IMR-90 (cell line): ENCODE results near the gene GIPR. TPM values are rescaled to one million over a fixed set of nuclear protein-coding genes. Genes with fewer than 3 reads are reported as not detected.

Source experiments
- ATAC-seq: fragments of 200-7000 bp; cut with Tn5 transposase; 2 replicates; pipeline ENCODE4 v1.9.1; 2020; ENCODE audit warnings: low read depth, mild to moderate bottlenecking, moderate library complexity
- BruUV-seq: library from RNA; stranded (reverse); fragments of 400-500 nt; replicated peaks from 2 replicates; lab custom pipeline; 2021; lab: Mats Ljungman, UMichigan
- CTCF ChIA-PET: fragments of 300-600 bp; formaldehyde crosslinking; extraction: SDS; loops from one replicate; lab custom pipeline; 2021; ENCODE audit warnings: antibody characterized with exemption; lab: Yijun Ruan, JAX
- POLR2A ChIA-PET: fragments of 300-600 bp; sonication (Branson Sonifier 250); formaldehyde crosslinking; loops from one replicate; lab custom pipeline; 2022; ENCODE audit warnings: antibody characterized with exemption; ENCODE audit not compliant: unreplicated experiment; lab: Charles Lee
- DNase-seq: peaks from one replicate; pipeline ENCODE4 v3.0.0; 2013
- H2AFZ ChIP-seq: replicated peaks from 2 replicates; pipeline ENCODE3; 2013; ENCODE audit warnings: low read length, mild to moderate bottlenecking; ENCODE audit not compliant: poor library complexity
- H2AK5ac ChIP-seq: 2 replicates; pipeline ENCODE4 v1.6.1; 2013; ENCODE audit warnings: low read depth, low read length, inconsistent platforms
- H2AK9ac ChIP-seq: replicated peaks from 2 replicates; pipeline ENCODE3; 2013; ENCODE audit warnings: mild to moderate bottlenecking, low read depth, low read length, moderate library complexity; ENCODE audit not compliant: poor library complexity
- H2BK120ac ChIP-seq: 2 replicates; pipeline ENCODE4 v1.6.1; 2013; ENCODE audit warnings: low read depth, low read length, inconsistent platforms
- H2BK15ac ChIP-seq: 3 replicates; pipeline ENCODE4 v1.6.1; 2013; ENCODE audit warnings: low read depth, low read length, inconsistent platforms
- H2BK20ac ChIP-seq: 2 replicates; pipeline ENCODE4 v1.6.1; 2013; ENCODE audit warnings: low read depth, mild to moderate bottlenecking, inconsistent platforms, low read length, moderate library complexity
- H2BK5ac ChIP-seq: 2 replicates; pipeline ENCODE4 v1.6.1; 2013; ENCODE audit warnings: mild to moderate bottlenecking, low read depth, low read length, inconsistent platforms; ENCODE audit not compliant: poor library complexity, severe bottlenecking
- H3K14ac ChIP-seq: replicated peaks from 2 replicates; pipeline ENCODE4 v1.6.1; 2013; ENCODE audit warnings: low read depth, low read length, inconsistent platforms
- H3K18ac ChIP-seq: 2 replicates; pipeline ENCODE4 v1.6.1; 2013; ENCODE audit warnings: low read depth, low read length, control low read depth
- H3K23ac ChIP-seq: 2 replicates; pipeline ENCODE4 v1.6.1; 2013; ENCODE audit warnings: low read depth, low read length, inconsistent platforms
- H3K27ac ChIP-seq: 2 replicates; pipeline ENCODE4 v1.5.1; 2013; ENCODE audit warnings: mild to moderate bottlenecking, control low read depth, low read length; ENCODE audit not compliant: insufficient read depth
- H3K27me3 ChIP-seq: 2 replicates; pipeline ENCODE4 v1.6.1; 2013; ENCODE audit warnings: low read length; ENCODE audit not compliant: control insufficient read depth, insufficient read depth
- H3K36me3 ChIP-seq: 2 replicates; pipeline ENCODE4 v1.6.1; 2013; ENCODE audit warnings: low read length, mixed read lengths; ENCODE audit not compliant: control insufficient read depth, insufficient read depth
- H3K4ac ChIP-seq: 2 replicates; pipeline ENCODE4 v1.6.1; 2013; ENCODE audit warnings: low read depth, low read length, inconsistent platforms
- H3K4me1 ChIP-seq: 2 replicates; pipeline ENCODE4 v1.6.1; 2013; ENCODE audit warnings: low read length, mixed read lengths; ENCODE audit not compliant: control insufficient read depth, insufficient read depth
- H3K4me2 ChIP-seq: 2 replicates; pipeline ENCODE4 v1.6.1; 2013; ENCODE audit warnings: low read depth, mild to moderate bottlenecking, control low read depth, low read length, moderate library complexity
- H3K4me3 ChIP-seq: 2 replicates; pipeline ENCODE4 v1.5.1; 2013; ENCODE audit warnings: low read depth, mild to moderate bottlenecking, control low read depth, low read length, moderate library complexity; ENCODE audit not compliant: insufficient read depth
- H3K56ac ChIP-seq: 2 replicates; pipeline ENCODE4 v1.6.1; 2013; ENCODE audit warnings: low read length, inconsistent platforms; ENCODE audit not compliant: insufficient read depth; ENCODE audit errors: extremely low read depth
- H3K79me1 ChIP-seq, 2 experiments: 2 replicates each; pipeline ENCODE4 v1.6.1; 2013; ENCODE audit warnings: low read length in 2 of 2, inconsistent platforms in 1 of 2, low read depth in 1 of 2
- H3K9ac ChIP-seq: 2 replicates; pipeline ENCODE4 v1.6.1; 2013; ENCODE audit warnings: low read depth, low read length, control low read depth
- H3K9me1 ChIP-seq: 2 replicates; pipeline ENCODE4 v1.6.1; 2013; ENCODE audit warnings: low read length, inconsistent platforms; ENCODE audit not compliant: insufficient read depth
- H3K9me3 ChIP-seq: 2 replicates; pipeline ENCODE4 v1.6.1; 2013; ENCODE audit warnings: low read length; ENCODE audit not compliant: control insufficient read depth, insufficient read depth
- H4K20me1 ChIP-seq: 2 replicates; pipeline ENCODE4 v1.6.1; 2013; ENCODE audit warnings: low read length, inconsistent platforms; ENCODE audit not compliant: insufficient read depth
- H4K5ac ChIP-seq: 2 replicates; pipeline ENCODE4 v1.6.1; 2013; ENCODE audit warnings: mild to moderate bottlenecking, low read depth, low read length, control low read depth
- H4K8ac ChIP-seq, 2 experiments: 2 replicates each; pipeline ENCODE4 v1.6.1; 2013; ENCODE audit warnings: low read depth in 2 of 2, low read length in 2 of 2, control low read depth in 1 of 2, inconsistent platforms in 1 of 2
- H4K91ac ChIP-seq: 2 replicates; pipeline ENCODE4 v1.6.1; 2013; ENCODE audit warnings: low read depth, low read length, inconsistent platforms; ENCODE audit not compliant: insufficient read depth
- BHLHE40 ChIP-seq: fragments of 150-350 bp; IDR thresholded peaks from 2 replicates; pipeline ENCODE4 v1.6.1; 2016; ENCODE audit warnings: mild to moderate bottlenecking, low read depth, low read length
- CHD1 ChIP-seq: IDR thresholded peaks from 2 replicates; pipeline ENCODE4 v1.6.1; 2012; ENCODE audit warnings: low read depth, low read length, improper control_type of control experiment
- FOS ChIP-seq: fragments of 150-350 bp; IDR thresholded peaks from 2 replicates; pipeline ENCODE4 v1.6.1; 2016; ENCODE audit warnings: low read depth, low read length
- MAFK ChIP-seq: IDR thresholded peaks from 2 replicates; pipeline ENCODE4 v1.6.1; 2012; ENCODE audit warnings: low read depth, low read length, improper control_type of control experiment
- MXI1 ChIP-seq: IDR thresholded peaks from 2 replicates; pipeline ENCODE4 v1.6.1; 2012; ENCODE audit warnings: low read depth, mild to moderate bottlenecking, low read length, moderate library complexity, borderline replicate concordance
- NFE2L2 ChIP-seq: fragments of 150-350 bp; IDR thresholded peaks from 2 replicates; pipeline ENCODE4 v1.6.1; 2016; ENCODE audit warnings: low read depth, mild to moderate bottlenecking, low read length
- POLR2A ChIP-seq: IDR thresholded peaks from 2 replicates; pipeline ENCODE4 v1.6.1; 2012; ENCODE audit warnings: mild to moderate bottlenecking, low read depth, low read length
- RCOR1 ChIP-seq: IDR thresholded peaks from 2 replicates; pipeline ENCODE4 v1.6.1; 2012; ENCODE audit warnings: mild to moderate bottlenecking, low read length, improper control_type of control experiment; ENCODE audit not compliant: insufficient replicate concordance
- RFX5 ChIP-seq: IDR thresholded peaks from 2 replicates; pipeline ENCODE4 v1.8.0; 2012; ENCODE audit warnings: low read depth, mild to moderate bottlenecking, low read length, moderate library complexity
- USF2 ChIP-seq: fragments of 150-350 bp; IDR thresholded peaks from 2 replicates; pipeline ENCODE4 v1.6.1; 2017; ENCODE audit warnings: mild to moderate bottlenecking, antibody characterized with exemption, low read length, low read depth
- WGBS, 2 experiments: methylation state at CpG; one replicate each; pipeline versions ENCODE4 v1.1.5 to v1.1.7; 2013; ENCODE audit warnings: missing lambda C conversion rate in 2 of 2; ENCODE audit not compliant: insufficient read length in 1 of 2; ENCODE audit errors: extremely low coverage in 2 of 2; 5-methylcytosine and 5-hydroxymethylcytosine counted together
- dilution Hi-C: fragments of 300-500 bp; cut with HindIII; formaldehyde crosslinking; loops from one replicate; pipeline ENCODE4 v1.14.3; 2018; ENCODE audit warnings: low sequenced_read_pairs; ENCODE audit not compliant: unreplicated experiment
- in situ Hi-C: fragments of 300-500 bp; cut with MboI; formaldehyde crosslinking; loops from 3 replicates; pipeline ENCODE4 v1.14.3; 2019; ENCODE audit warnings: low sequenced_read_pairs, inconsistent platforms, mixed read lengths
- intact Hi-C: fragments of 100-400 bp; cut with micrococcal nuclease; formaldehyde crosslinking; loops from 2 replicates; pipeline ENCODE4 v1.10.0; 2022
- polyA plus RNA-seq, 3 experiments: library from polyadenylated mRNA; depleted of rRNA; stranded (reverse); fragments of >200 nt; gene quantifications; 2 replicates each; pipeline ENCODE4 v1.2.3, GENCODE V29; 2012; ENCODE audit warnings: low replicate concordance in 1 of 3
- total RNA-seq: library from RNA; depleted of rRNA; stranded (reverse); fragments of >200 nt; gene quantifications from 2 replicates; pipeline ENCODE4 v1.2.3, GENCODE V29; 2012
- TF ChIP-seq, protein P1 (sequence below): conservative IDR thresholded peaks from 2 replicates; pipeline ENCODE4 v1.5.1; 2012; ENCODE audit warnings: mild to moderate bottlenecking, low read depth, low read length, improper control_type of control experiment
- TF ChIP-seq, protein P2 (sequence below): fragments of 150-350 bp; IDR thresholded peaks from 2 replicates; pipeline ENCODE4 v1.6.1; 2016; ENCODE audit warnings: low read depth, mild to moderate bottlenecking, low read length, moderate library complexity, borderline replicate concordance

Gene GIPR
- total and polyA plus RNA-seq, 2 of the 4 experiments (the other 2 are of a cell fraction): 0.18 to 1.2 TPM

- peak within 1 kb of the TSS; percentile 80 for H4K5ac ChIP-seq
- H2AK9ac ChIP-seq: peak within 1 kb of the TSS; percentile 95
- no peaks in the 10 kb centered on the region for H3K27me3 ChIP-seq
- no peak within 1 kb of the TSS for H2BK20ac ChIP-seq
- H3K36me3 ChIP-seq: no peaks in the 10 kb centered on the region
- peak within 1 kb of the TSS; percentile 31; the same call in 1 of the 2 replicates for H2BK120ac ChIP-seq
- BruUV-seq: no TSS peak
- POLR2A ChIA-PET: interaction anchor here (0.6 to 1.3 kb wide), 3 partner anchors 13 to 617 kb away, joined by 5 to 20 read pairs (median 5); no protein-coding TSS in a partner anchor
- H2AK5ac ChIP-seq: peak within 1 kb of the TSS; percentile 96
- peak within 1 kb of the TSS; percentile 86 for H2AFZ ChIP-seq
- peak within 1 kb of the TSS; percentile 92 for H3K9ac ChIP-seq
- DNase-seq (peak; percentile 98), ATAC-seq (peak; percentile 99)
- in situ Hi-C loops (no loop called here), dilution Hi-C loops (no loop called here), intact Hi-C loops (loop anchor here (2.0 kb wide), 1 partner anchor 36 kb away; no protein-coding TSS in a partner anchor)
- H3K4me1 ChIP-seq: peaks cover 3% of the 10 kb centered on the region; the same call in 1 of the 2 replicates
- peak within 1 kb of the TSS; percentile 70 for H3K4ac ChIP-seq
- peaks cover 26 to 46% of the 10 kb centered on the region in 2 experiments for H3K79me1 ChIP-seq
- CTCF ChIA-PET: interaction anchor here (0.7 to 1.2 kb wide), 2 partner anchors 39 to 125 kb away, joined by 3 read pairs; no protein-coding TSS in a partner anchor
- H3K27ac ChIP-seq: peak within 1 kb of the TSS; percentile 50
- peak within 1 kb of the TSS; percentile 89 for H3K4me3 ChIP-seq
- peak within 1 kb of the TSS; percentile 86 for H3K23ac ChIP-seq
- H2BK5ac ChIP-seq: peak within 1 kb of the TSS; percentile 26
- H3K4me2 ChIP-seq: peak within 1 kb of the TSS; percentile 90
- peaks cover 2% of the 10 kb centered on the region; the same call in 1 of the 2 replicates for H4K20me1 ChIP-seq
- H4K91ac ChIP-seq: peak within 1 kb of the TSS; percentile 37
- H3K9me3 ChIP-seq: no peaks in the 10 kb centered on the region
- H3K18ac ChIP-seq: no peak within 1 kb of the TSS
- H3K56ac ChIP-seq: peak within 1 kb of the TSS; percentile 61
- 1% methylated on average over 28 of the region's 48 CpGs; no CpG with 5 or more reads in 1 of the 2 experiments for WGBS, 2 experiments
- peak within 1 kb of the TSS; percentile 95 to 96 for H4K8ac ChIP-seq
- peak within 1 kb of the TSS; percentile 67 for H3K14ac ChIP-seq
- peak within 1 kb of the TSS; percentile 11; the same call in 2 of the 3 replicates for H2BK15ac ChIP-seq
- peaks cover 3% of the 10 kb centered on the region for H3K9me1 ChIP-seq
- TF ChIP-seq CHD1 (no peak), MAFK (no peak), RCOR1 (no peak), USF2 (no peak), BHLHE40 (no peak), FOS (no peak), POLR2A (peak; percentile 65; the same call in 1 of the 2 replicates), NFE2L2 (no peak), MXI1 (peak; percentile 26; the same call in 1 of the 2 replicates), RFX5 (no peak)
- TF ChIP-seq, protein P1, sequence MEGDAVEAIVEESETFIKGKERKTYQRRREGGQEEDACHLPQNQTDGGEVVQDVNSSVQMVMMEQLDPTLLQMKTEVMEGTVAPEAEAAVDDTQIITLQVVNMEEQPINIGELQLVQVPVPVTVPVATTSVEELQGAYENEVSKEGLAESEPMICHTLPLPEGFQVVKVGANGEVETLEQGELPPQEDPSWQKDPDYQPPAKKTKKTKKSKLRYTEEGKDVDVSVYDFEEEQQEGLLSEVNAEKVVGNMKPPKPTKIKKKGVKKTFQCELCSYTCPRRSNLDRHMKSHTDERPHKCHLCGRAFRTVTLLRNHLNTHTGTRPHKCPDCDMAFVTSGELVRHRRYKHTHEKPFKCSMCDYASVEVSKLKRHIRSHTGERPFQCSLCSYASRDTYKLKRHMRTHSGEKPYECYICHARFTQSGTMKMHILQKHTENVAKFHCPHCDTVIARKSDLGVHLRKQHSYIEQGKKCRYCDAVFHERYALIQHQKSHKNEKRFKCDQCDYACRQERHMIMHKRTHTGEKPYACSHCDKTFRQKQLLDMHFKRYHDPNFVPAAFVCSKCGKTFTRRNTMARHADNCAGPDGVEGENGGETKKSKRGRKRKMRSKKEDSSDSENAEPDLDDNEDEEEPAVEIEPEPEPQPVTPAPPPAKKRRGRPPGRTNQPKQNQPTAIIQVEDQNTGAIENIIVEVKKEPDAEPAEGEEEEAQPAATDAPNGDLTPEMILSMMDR: peak; percentile 35
- TF ChIP-seq, protein P2, sequence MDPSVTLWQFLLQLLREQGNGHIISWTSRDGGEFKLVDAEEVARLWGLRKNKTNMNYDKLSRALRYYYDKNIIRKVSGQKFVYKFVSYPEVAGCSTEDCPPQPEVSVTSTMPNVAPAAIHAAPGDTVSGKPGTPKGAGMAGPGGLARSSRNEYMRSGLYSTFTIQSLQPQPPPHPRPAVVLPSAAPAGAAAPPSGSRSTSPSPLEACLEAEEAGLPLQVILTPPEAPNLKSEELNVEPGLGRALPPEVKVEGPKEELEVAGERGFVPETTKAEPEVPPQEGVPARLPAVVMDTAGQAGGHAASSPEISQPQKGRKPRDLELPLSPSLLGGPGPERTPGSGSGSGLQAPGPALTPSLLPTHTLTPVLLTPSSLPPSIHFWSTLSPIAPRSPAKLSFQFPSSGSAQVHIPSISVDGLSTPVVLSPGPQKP: no peak
Observed at GRCh38 chr19:45730368-45731288, 62.6 kb downstream of the GIPR start, which contains the start of gene FBXO46. Gene FBXO46, minus strand, starts transcription at chr19:45730896. Its CDS starts 17,401 bp downstream, at chr19:45713495.
